GM19395 (cell line): ENCODE measurements around the gene HS3ST4.
"Not testable (repeated sequence)": the region's sequence is repeated elsewhere in the genome, so short reads cannot be mapped to it uniquely, and the experiment has no call there.

Experiments used
- ATAC-seq: cut with Tn5 transposase; IDR thresholded peaks from one replicate; pipeline ENCODE4 v1.9.1; 2021; ENCODE audit warnings: mild to moderate bottlenecking, moderate library complexity; ENCODE audit not compliant: unreplicated experiment

HS3ST4 gene

GRCh38 chr16:25966172-25967097 lies 274.7 kb downstream of the HS3ST4 start:
- peak; percentile 98 for ATAC-seq

GRCh38 chr16:25977121-25977520 lies 285.4 kb downstream of the HS3ST4 start:
- ATAC-seq = no peak

GRCh38 chr16:25978218-25978617 lies 286.5 kb downstream of the HS3ST4 start:
- ATAC-seq = no peak

GRCh38 chr16:25988084-25988483 lies 296.3 kb downstream of the HS3ST4 start:
- ATAC-seq = no peak

- no peak for ATAC-seq
Measured at GRCh38 chr16:25988882-25989281, 297.1 kb downstream of the HS3ST4 start.

DNA sequence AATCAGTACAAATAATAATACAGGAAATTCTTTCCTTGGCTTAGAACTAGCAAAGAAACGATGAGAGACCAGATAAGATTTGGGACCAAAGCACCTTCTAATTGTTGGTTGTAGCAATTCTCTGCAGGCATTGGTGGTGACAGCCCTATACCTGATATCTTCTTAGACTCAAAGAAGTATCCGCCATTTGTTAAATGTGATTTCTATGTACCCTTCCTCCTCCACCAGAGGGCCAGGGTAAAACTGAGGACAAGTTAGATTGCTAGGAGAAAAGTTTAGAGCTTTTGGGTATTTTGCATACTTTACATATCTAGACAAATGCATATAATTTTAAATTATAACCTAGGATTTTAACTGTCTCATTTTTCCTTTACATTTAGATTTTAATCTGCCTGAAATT lies 304.3 kb downstream of the HS3ST4 start:
- ATAC-seq = no peak

DNA sequence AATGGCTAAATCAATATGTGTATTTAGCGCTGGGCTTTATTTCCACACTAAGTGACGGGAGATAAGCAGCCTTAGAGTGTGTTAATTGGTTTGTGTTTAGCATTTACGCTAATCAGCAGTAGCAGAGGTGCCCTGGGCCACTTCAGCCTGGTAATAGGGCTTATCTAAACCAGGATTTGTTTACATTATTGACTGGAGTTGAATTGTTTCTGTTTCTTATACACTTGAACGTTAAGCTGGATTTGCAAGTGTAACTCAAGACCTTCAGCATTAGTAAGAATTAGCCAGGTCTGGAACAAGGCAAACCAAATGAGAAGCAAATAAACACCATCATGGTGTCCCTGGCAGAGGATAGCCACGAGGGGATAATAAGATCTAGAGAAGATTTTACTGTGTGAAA lies 313.6 kb downstream of the HS3ST4 start:
- no peak for ATAC-seq

GRCh38 chr16:26012376-26012775 lies 320.6 kb downstream of the HS3ST4 start:
- ATAC-seq = no peak

DNA sequence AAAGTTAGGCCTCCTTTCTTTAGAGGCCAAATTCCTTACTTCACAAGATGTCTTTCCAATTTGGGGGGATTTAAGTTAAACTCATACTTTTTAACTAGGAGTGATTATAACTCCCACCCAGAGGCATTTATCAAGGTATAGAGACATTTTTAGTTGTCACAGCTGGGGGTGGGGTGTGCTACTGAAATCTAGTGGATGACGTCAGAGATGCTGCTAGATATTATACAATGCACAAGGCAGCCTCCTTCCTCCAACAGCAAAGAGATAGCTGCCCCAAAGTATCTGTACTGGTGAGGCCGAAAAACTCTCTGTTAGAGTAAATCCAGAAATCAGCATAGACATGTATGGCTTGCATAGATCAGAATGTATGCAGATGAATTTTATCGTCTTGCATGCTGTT lies 324.0 kb downstream of the HS3ST4 start:
- no peak for ATAC-seq

DNA sequence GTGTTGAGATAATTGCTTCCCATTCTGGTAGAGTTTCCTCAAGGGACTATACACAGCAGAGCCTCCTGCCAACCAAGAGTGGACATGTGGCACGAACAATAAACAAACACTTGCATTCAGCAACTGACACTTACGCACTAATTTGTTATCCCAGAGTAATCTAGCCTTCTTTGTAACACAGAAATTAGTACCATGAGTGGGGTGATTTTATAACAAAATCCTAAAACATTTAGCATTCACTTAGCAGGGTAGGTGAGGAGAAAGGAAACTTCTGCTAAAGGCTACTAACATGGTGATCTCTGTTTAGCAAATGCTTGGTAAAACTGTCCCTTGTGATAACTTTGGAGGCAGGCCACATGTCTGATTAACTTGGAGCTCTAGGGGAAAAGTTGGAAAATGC lies 325.2 kb downstream of the HS3ST4 start:
- ATAC-seq = no peak

DNA sequence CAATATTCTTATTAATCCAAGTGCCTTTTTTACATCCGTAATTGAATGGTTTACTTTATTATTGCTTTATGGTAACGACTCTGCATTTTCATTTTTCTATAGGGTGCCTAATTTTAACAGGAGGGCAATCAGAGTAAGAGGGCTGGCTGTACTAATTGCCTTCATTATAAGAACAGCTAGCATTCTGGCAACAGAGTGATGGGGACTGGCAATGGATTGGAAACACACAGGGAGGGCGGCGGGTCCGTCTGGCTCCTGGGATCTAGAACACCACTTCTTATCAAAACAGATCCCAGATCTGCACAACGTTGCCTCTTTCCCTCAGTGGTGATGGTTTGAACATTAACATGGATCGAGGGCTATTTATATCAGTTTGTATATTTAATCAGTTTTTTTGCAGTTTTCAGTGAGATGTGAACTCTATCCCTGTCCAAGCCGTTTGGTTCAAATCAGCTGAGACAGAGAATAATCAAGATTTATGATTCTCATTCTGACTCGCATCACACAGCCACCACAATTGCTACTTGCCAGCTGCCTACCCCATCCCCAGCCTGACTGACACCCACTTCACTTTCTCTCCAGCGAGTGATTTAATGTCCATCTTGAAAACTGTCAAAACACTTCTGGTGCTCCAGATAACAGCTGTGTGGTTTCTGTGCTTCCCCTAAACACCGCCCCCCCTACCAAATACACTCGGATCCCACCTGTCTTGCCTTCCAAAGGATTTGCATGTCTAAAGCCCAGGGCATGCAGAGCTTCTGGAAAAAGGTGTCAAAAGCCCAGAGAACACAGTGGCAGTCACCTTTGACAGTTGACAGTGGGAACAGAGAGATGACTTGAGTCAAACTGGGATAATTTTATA lies 327.9 kb downstream of the HS3ST4 start:
- ATAC-seq = no peak

DNA sequence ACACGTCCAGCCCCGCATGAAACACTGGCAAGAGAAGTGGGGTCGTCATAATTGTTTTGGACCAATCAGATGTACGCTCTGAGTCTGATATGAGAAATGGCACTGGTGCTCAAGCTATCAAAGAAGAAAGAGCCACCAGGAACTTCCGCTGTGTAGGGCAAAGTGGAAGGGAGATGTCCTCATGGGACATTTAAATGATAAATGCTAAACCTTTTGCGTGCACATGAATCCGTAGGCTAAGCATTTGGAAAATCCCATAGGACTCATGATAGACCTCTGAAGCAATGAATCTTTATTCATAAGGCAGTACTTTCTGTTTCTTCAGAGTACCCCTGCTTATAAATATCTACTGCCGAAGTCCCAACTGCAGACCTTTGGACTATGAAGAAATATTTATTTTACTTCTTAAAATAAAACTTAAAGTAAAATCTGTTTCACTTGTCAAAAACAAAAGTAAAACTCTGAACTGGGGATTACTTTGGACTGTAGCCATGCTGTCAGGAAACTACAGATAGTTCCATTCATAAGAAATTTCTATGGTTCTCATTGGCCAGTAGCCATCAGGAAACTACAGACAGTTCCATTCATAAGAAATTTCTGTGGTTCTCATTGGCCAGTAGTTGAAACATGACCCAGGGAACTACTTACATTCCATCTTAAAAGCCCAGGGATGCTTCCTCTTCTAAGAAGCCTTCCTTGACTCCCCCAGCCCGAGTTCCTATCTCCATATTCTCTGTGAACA lies 335.1 kb downstream of the HS3ST4 start:
- no peak for ATAC-seq

- no peak for ATAC-seq
Measured at GRCh38 chr16:26031286-26031685, 339.5 kb downstream of the HS3ST4 start.

DNA sequence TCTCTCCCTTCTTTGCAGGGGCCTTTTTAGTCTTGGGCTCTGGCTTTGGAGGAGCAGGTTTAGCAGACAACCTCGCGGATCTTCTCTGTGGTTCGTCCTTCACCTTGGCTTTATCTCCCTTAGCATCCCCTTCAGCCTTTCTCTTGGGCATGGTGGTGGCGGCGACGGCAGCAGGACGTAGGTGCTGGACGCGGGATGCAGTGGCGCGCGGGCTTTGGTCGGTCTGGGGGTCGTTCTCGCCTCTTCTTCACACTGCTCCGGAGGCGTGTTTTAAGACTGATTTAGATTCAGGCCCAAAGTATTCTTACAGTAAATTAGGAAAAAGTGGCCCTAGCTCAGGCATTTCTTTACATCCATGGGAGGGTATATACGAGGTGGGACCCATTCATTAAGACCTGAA lies 340.9 kb downstream of the HS3ST4 start:
- ATAC-seq = not testable (repeated sequence)

DNA sequence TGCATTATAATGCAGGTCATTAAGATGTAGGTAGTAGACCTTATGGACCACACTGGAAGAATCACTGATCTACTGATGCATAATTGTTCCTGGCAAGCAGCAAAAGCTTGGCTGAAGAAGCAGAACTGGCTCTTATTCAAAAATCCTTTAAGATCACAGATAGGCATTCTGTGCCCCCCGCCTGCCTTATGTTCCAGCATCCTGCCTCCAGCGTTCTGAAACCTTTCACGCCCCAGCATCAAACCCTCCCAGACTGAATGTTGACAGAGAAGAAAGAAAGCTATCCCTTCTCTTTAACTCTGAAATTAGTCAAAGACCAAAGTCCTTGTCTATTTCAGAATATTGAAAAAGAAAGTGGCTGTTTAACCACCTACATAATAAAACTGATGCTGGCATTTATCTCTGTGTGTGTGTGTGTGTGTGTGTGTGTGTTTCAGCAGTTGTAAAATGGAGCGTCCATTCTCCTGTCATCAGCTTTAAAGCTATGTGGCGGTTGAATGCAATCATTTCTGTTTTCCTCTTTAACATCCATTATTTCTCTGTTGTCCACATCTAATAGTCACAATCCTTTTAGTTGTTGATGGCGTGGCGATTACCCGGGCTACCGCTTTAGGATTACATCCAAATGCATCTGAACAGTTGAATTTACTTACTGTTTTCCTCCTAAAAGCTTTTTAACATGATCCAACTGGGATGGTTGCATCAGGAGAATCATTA lies 350.4 kb downstream of the HS3ST4 start:
- no peak for ATAC-seq

GRCh38 chr16:26050472-26050871 lies 358.7 kb downstream of the HS3ST4 start:
- no peak for ATAC-seq

- no peak for ATAC-seq
Measured at GRCh38 chr16:26051063-26051462, 359.3 kb downstream of the HS3ST4 start.

DNA sequence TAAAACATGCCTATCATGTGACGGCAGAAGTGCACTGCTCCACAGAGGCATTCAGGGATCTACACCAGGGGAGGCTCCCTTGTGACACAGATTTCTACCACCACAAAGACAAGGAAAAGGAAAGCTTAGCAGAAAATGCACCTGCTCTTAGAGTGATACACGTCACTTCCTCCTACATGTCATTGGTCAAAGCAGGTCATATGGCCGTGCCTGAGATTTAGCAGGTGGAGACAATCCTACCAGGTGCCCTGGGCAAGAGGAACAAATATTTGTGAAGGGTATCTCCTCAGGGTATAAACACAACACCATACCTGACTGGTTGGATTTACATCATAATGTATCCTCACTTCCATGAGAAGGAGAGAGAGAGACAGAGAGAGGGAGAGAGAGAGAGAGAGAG lies 362.1 kb downstream of the HS3ST4 start:
- ATAC-seq = no peak

DNA sequence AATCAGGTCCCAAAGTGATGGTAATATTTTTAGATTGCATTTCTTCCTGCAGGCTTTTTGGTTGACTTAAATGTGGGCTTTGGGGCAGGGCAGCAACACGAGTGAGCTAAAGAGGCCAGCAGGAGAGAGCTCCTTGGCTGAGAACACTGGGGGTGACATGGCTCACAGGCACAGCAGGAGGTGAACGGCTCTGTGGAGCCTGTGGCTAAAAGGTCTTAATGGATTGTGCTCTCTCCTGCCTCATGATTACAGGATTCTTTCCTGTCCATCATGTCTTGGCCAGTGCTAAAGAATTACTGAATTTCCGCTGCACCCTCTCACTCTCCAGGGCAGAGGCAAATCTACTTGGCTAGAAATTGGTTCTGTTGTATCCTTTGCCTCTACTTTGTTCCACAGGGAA lies 366.6 kb downstream of the HS3ST4 start:
- no peak for ATAC-seq

- ATAC-seq = no peak
Measured at GRCh38 chr16:26070302-26071100, 378.7 kb downstream of the HS3ST4 start.
